CD4-positive, alpha-beta T cell treated with Interleukin-21 for 1 hour (primary cell): ENCODE data around the gene PCDHGB4.
"Not testable (repeated sequence)": the region's sequence is repeated elsewhere in the genome, so short reads cannot be mapped to it uniquely, and the experiment has no call there.

ENCODE experiments used
- DNase-seq: peaks from one replicate; pipeline ENCODE4 v3.0.0-alpha.2; 2020

The PCDHGB4 gene

GRCh38 chr5:141402553-141403243, 15.2 kb downstream of the PCDHGB4 start, which contains the start of gene PCDHGA9:
PCDHGA9 (plus strand) TSS chr5:141402778; CDS start chr5:141402953, 175 bp downstream.
- no peak for DNase-seq

- DNase-seq = no peak
These were observed 15.9 kb downstream of the PCDHGB4 start for GRCh38 chr5:141403387-141403786.

DNA sequence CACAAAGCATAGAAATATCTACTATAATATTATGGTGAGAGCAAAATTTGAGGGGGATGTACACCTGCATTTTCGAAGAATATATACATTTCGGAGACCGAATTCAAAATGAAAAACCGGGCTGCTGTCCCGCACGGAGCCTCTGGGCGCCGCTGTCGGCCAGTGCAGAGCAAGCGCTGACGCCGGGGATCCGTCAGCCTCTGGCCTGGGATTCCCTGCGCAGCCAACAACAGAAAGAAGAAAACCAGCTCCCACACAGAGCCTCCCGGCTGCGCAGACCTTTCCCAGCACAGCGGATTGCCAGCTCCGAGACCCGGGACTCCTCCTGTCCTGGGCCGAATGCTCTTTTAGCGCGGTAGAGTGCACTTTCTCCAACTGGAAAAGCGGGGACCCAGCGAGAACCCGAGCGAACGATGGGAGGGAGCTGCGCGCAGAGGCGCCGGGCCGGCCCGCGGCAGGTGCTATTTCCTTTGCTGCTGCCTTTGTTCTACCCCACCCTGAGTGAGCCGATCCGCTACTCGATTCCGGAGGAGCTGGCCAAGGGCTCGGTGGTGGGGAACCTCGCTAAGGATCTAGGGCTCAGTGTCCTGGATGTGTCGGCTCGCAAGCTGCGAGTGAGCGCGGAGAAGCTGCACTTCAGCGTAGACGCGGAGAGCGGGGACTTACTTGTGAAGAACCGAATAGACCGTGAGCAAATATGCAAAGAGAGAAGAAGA, 20.4 kb downstream of the PCDHGB4 start, which contains the start of gene PCDHGB6:
Gene PCDHGB6, plus strand, starts transcription at position 232 of the 716 bp plus-strand sequence. Its CDS starts 182 bp downstream, at position 414.
- DNase-seq = peak; percentile 47

DNA sequence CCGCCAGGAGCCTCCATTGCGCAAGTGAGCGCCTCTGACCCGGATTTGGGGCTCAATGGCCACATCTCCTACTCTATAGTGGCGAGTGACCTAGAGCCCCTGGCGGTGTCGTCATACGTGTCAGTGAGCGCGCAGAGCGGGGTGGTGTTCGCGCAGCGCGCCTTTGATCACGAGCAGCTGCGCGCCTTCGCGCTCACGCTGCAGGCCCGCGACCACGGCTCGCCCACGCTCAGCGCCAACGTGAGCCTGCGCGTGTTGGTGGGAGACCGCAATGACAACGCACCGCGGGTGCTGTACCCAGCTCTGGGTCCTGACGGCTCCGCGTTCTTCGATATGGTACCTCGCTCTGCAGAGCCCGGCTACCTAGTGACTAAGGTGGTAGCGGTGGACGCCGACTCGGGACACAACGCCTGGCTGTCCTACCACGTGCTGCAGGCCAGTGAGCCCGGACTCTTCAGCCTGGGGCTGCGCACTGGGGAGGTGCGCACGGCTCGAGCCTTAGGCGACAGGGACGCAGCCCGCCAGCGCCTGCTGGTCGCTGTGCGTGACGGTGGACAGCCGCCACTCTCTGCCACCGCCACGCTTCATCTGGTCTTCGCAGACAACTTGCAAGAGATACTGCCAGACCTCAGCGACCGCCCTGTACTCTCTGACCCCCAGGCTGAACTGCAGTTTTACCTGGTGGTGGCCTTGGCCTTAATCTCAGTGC, 22.3 kb downstream of the PCDHGB4 start:
- DNase-seq = no peak

- no peak for DNase-seq
These were observed 24.1 kb downstream of the PCDHGB4 start for GRCh38 chr5:141411575-141411974.

DNA sequence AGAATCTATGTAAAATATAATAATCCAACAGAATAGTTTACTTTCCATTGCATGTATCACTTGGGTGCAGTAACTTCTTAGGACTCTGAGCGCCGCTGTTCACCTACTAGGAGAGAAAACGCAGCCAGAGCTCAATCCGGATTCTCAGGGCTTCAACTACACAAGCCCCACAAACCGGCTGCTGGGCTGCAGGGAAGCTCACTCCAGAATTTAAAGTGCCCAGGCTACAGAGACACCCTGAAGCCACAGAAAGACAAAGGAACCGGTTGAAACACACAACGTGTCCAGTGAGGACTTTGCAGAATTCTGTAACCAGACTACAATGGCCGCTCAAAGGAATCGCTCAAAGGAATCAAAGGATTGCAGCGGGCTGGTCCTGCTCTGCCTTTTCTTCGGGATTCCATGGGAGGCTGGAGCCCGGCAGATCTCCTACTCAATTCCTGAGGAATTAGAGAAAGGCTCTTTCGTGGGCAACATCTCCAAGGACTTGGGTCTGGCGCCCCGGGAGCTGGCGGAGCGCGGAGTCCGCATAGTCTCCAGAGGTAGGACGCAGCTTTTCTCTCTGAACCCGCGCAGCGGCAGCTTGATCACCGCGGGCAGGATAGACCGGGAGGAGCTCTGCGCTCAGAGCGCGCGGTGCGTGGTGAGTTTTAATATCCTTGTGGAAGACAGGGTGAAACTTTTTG, 25.5 kb downstream of the PCDHGB4 start, which contains the start of gene PCDHGA10:
Gene PCDHGA10, plus strand, starts transcription at position 134 of the 686 bp plus-strand sequence. Its CDS starts 189 bp downstream, at position 323.
- DNase-seq = peak; percentile 63

GRCh38 chr5:141413540-141414069, 26.1 kb downstream of the PCDHGB4 start:
- no peak for DNase-seq

- not testable (repeated sequence) for DNase-seq
These were observed 27.2 kb downstream of the PCDHGB4 start for GRCh38 chr5:141414548-141415274.

- not testable (repeated sequence) for DNase-seq
These were observed 27.7 kb downstream of the PCDHGB4 start for GRCh38 chr5:141415275-141415618.

- peak; percentile 49 for DNase-seq
These were observed 30.1 kb downstream of the PCDHGB4 start, which contains the start of gene PCDHGB7 for GRCh38 chr5:141417494-141418172. PCDHGB7 (plus strand) TSS chr5:141417677; CDS start chr5:141417860, 183 bp downstream.

DNA sequence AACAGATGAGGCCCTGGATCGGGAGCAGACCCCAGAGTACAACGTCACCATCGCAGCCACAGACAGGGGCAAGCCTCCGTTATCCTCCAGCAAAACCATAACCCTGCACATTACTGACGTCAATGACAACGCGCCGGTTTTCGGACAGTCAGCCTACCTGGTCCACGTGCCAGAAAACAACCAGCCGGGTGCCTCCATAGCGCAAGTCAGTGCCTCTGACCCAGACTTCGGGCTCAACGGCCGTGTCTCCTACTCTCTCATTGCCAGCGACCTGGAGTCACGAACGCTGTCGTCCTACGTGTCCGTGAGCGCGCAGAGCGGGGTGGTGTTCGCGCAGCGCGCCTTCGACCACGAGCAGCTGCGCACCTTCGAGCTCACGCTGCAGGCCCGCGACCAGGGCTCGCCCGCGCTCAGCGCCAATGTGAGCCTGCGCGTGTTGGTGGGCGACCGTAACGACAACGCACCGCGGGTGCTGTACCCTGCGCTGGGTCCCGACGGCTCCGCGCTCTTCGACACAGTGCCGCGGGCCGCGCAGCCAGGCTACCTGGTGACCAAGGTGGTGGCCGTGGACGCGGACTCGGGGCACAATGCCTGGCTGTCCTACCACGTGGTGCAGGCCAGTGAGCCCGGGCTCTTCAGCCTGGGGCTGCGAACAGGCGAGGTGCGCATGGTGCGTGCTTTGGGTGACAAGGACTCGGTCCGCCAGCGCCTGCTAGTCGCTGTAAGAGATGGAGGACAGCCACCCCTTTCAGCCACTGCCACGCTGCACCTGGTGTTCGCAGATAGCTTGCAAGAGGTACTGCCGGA, 31.8 kb downstream of the PCDHGB4 start:
- DNase-seq = no peak

DNA sequence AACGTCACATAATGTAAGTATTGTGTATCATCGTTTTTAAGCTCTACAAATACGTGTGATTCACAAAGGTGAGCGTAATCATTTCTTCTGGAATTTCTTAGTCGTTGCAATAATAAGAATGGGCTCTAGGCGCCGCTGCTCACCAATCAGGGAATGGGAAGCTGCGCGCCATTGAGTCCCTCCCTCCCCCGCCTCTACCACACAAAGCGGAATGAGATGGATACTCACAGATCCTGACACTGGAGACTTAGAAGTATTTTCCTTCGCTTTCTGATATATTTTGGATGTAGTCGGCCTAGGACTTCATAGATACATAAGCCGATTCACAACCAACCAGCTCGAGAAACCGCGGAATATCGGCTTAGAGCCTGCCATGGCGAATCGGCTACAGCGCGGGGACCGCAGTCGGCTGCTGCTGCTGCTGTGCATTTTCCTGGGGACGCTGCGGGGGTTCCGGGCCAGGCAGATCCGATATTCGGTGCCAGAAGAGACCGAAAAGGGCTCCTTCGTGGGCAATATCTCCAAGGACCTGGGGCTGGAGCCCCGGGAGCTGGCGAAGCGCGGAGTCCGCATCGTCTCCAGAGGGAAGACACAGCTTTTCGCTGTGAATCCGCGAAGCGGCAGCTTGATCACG, 33.5 kb downstream of the PCDHGB4 start, which contains the start of gene PCDHGA11:
Gene PCDHGA11, plus strand, starts transcription at position 197 of the 634 bp plus-strand sequence. Its CDS starts 177 bp downstream, at position 374.
- peak; percentile 51 for DNase-seq

DNA sequence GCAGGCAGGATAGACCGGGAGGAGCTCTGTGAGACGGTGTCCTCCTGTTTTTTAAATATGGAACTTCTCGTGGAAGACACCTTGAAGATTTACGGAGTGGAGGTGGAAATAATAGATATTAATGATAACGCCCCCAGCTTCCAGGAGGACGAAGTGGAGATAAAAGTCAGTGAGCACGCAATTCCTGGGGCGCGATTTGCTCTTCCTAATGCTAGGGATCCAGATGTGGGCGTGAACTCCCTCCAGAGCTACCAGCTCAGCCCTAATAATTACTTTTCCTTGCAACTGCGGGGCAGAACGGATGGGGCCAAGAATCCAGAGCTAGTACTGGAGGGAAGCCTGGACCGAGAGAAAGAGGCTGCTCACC, 34.0 kb downstream of the PCDHGB4 start:
- no peak for DNase-seq

DNA sequence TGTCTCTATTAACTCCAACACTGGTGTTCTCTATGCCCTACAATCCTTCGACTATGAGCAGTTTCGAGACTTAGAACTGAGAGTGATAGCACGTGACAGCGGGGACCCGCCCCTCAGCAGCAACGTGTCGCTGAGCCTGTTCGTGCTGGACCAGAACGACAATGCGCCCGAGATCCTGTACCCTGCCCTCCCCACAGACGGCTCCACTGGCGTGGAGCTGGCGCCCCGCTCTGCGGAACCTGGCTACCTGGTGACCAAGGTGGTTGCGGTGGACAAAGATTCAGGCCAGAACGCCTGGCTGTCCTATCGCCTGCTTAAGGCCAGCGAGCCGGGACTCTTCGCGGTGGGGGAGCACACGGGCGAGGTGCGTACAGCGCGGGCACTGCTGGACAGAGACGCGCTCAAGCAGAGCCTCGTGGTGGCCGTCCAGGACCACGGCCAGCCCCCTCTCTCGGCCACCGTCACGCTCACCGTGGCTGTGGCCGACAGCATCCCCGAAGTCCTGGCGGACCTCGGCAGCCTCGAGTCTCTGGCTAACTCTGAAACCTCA, 35.3 kb downstream of the PCDHGB4 start:
- DNase-seq = no peak

DNA sequence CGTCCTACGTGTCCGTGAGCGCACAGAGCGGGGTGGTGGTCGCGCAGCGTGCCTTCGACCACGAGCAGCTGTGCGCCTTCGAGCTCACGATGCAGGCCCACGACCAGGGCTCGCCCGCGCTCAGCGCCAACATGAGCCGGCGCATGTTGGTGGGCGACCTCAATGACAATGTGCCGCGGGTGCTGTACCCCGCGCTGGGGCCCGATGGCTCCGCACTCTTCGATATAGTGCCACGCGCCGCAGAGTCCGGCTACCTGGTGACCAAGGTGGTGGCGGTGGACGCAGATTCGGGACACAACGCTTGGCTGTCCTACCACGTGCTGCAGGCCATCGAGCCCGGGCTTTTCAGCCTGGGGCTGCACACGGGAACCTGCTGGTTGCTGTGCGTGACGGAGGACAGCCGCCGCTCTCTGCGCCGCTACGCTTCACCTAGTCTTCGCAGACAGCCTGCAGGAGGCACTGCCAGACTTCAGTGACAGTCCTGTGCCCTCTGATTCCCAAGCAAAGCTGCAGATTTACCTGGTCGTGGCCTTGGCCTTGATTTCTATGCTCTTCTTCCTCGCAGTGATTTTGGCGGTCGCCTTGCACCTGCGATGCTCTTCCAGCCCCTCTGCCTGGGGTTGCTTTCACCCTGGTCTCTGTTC, 40.4 kb downstream of the PCDHGB4 start:
- DNase-seq = no peak

DNA sequence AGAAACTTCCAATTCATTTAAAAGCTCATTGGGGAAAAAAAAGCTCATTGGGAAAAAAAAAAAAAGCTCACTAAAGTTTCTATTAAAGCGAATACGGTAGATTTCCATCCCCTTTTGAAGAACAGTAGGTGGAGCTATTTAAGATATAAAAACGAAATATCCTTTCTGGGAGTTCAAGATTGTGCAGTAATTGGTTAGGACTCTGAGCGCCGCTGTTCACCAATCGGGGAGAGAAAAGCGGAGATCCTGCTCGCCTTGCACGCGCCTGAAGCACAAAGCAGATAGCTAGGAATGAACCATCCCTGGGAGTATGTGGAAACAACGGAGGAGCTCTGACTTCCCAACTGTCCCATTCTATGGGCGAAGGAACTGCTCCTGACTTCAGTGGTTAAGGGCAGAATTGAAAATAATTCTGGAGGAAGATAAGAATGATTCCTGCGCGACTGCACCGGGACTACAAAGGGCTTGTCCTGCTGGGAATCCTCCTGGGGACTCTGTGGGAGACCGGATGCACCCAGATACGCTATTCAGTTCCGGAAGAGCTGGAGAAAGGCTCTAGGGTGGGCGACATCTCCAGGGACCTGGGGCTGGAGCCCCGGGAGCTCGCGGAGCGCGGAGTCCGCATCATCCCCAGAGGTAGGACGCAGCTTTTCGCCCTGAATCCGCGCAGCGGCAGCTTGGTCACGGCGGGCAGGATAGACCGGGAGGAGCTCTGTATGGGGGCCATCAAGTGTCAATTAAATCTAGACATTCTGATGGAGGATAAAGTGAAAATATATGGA, 43.0 kb downstream of the PCDHGB4 start, which contains the start of gene PCDHGA12:
Gene PCDHGA12, plus strand, starts transcription at position 176 of the 782 bp plus-strand sequence. Its CDS starts 253 bp downstream, at position 429.
- DNase-seq = no peak

- DNase-seq = no peak
These were observed 43.8 kb downstream of the PCDHGB4 start for GRCh38 chr5:141431286-141431685.

GRCh38 chr5:141432308-141432707, 44.8 kb downstream of the PCDHGB4 start:
- not testable (repeated sequence) for DNase-seq
